GM23338 (cell line): ENCODE measurements around the gene RFX2. TPM values are rescaled to one million over a fixed set of nuclear protein-coding genes. Genes with fewer than 3 reads are reported as not detected.

Experiments
- ATAC-seq: fragments of 200-7000 bp; cut with Tn5 transposase; 3 replicates; pipeline ENCODE4 v1.9.1; 2020
- DNase-seq: peaks from one replicate; pipeline ENCODE4 v3.0.0-alpha.2; 2015; ENCODE audit warnings: low spot score
- H2AFZ ChIP-seq: fragments of 200-600 bp; sonication (generic); 2 replicates; pipeline ENCODE4 v1.8.0; 2016; ENCODE audit warnings: antibody characterized with exemption, mild to moderate bottlenecking, moderate library complexity
- H3F3A ChIP-seq: fragments of 200-600 bp; sonication (generic); replicated peaks from 2 replicates; pipeline ENCODE4 v1.8.0; 2017; ENCODE audit warnings: antibody characterized with exemption, mixed run types, low read depth
- H3K27ac ChIP-seq: fragments of 200-600 bp; sonication (generic); 2 replicates; pipeline ENCODE4 v1.6.1; 2016; ENCODE audit warnings: low read depth
- H3K27me3 ChIP-seq: fragments of 200-600 bp; sonication (generic); 2 replicates; pipeline ENCODE4 v1.8.0; 2016; ENCODE audit warnings: mild to moderate bottlenecking, mixed run types, moderate library complexity; ENCODE audit not compliant: insufficient read depth
- H3K36me3 ChIP-seq: fragments of 200-600 bp; sonication (generic); 2 replicates; pipeline ENCODE4 v1.8.0; 2016; ENCODE audit warnings: mild to moderate bottlenecking; ENCODE audit not compliant: insufficient read depth
- H3K4me1 ChIP-seq: fragments of 200-600 bp; sonication (generic); 2 replicates; pipeline ENCODE4 v1.8.0; 2016; ENCODE audit warnings: mild to moderate bottlenecking, moderate library complexity; ENCODE audit not compliant: insufficient read depth
- H3K4me2 ChIP-seq: fragments of 200-600 bp; sonication (generic); 2 replicates; pipeline ENCODE4 v1.7.1; 2017; ENCODE audit warnings: mixed run types
- H3K4me3 ChIP-seq: fragments of 200-600 bp; sonication (generic); 2 replicates; pipeline ENCODE4 v1.6.1; 2016; ENCODE audit warnings: mixed run types
- H3K79me2 ChIP-seq: fragments of 200-600 bp; sonication (generic); replicated peaks from 2 replicates; pipeline ENCODE4 v1.8.0; 2017; ENCODE audit warnings: mild to moderate bottlenecking; ENCODE audit not compliant: insufficient read depth
- H3K9me2 ChIP-seq: fragments of 200-600 bp; sonication (generic); 2 replicates; pipeline ENCODE4 v1.8.0; 2017; ENCODE audit not compliant: insufficient read depth
- H4K20me1 ChIP-seq: fragments of 200-600 bp; sonication (generic); replicated peaks from 2 replicates; pipeline ENCODE4 v1.8.0; 2017; ENCODE audit warnings: mild to moderate bottlenecking; ENCODE audit not compliant: insufficient read depth
- H3K27ac Mint-ChIP-seq: 2 replicates; pipeline ENCODE4 v1.8.0; 2020; ENCODE audit warnings: inconsistent platforms, mild to moderate bottlenecking, moderate library complexity, mixed read lengths
- H3K27me3 Mint-ChIP-seq: 3 replicates; pipeline ENCODE4 v1.8.0; 2022; ENCODE audit warnings: low read depth, mild to moderate bottlenecking, moderate library complexity, mixed read lengths, inconsistent platforms; ENCODE audit not compliant: insufficient read depth, poor library complexity
- H3K36me3 Mint-ChIP-seq: 3 replicates; pipeline ENCODE4 v1.8.0; 2021; ENCODE audit warnings: low read depth, mild to moderate bottlenecking, inconsistent platforms, moderate library complexity, mixed read lengths
- H3K4me1 Mint-ChIP-seq: 3 replicates; pipeline ENCODE4 v1.8.0; 2020; ENCODE audit warnings: mild to moderate bottlenecking, inconsistent platforms, mixed read lengths
- H3K4me3 Mint-ChIP-seq: 3 replicates; pipeline ENCODE4 v1.8.0; 2021; ENCODE audit warnings: moderate library complexity, mild to moderate bottlenecking, inconsistent platforms, mixed read lengths
- H3K9me3 Mint-ChIP-seq: 3 replicates; pipeline ENCODE4 v1.8.0; 2020; ENCODE audit warnings: moderate library complexity, mild to moderate bottlenecking, inconsistent platforms, mixed read lengths
- CREB1 ChIP-seq: fragments of 250-450 bp; sonication (Bioruptor Pico); IDR thresholded peaks from 2 replicates; pipeline ENCODE4 v1.5.0; 2020; ENCODE audit warnings: low read depth, mild to moderate bottlenecking, moderate library complexity
- EZH2 ChIP-seq: fragments of 200-600 bp; sonication (generic); IDR thresholded peaks from one replicate; pipeline ENCODE4 v1.8.0; 2017; ENCODE audit warnings: antibody characterized with exemption, mild to moderate bottlenecking, low read depth; ENCODE audit not compliant: unreplicated experiment
- EZH2phosphoT487 ChIP-seq: fragments of 200-600 bp; sonication (generic); IDR thresholded peaks from one replicate; pipeline ENCODE4 v1.8.1; 2018; ENCODE audit warnings: antibody characterized with exemption; ENCODE audit not compliant: unreplicated experiment
- JUNB ChIP-seq: IDR thresholded peaks from one replicate; pipeline ENCODE4 v1.6.1; 2016; ENCODE audit warnings: antibody characterized with exemption; ENCODE audit not compliant: unreplicated experiment
- NANOG ChIP-seq: IDR thresholded peaks from 2 replicates; pipeline ENCODE4 v1.6.1; 2016; ENCODE audit warnings: antibody characterized with exemption, borderline replicate concordance
- POLR2AphosphoS5 ChIP-seq: IDR thresholded peaks from 2 replicates; pipeline ENCODE4 v1.6.1; 2016; ENCODE audit warnings: antibody characterized with exemption, low read depth
- STAT1 ChIP-seq: IDR thresholded peaks from one replicate; pipeline ENCODE4 v1.6.1; 2016; ENCODE audit warnings: antibody characterized with exemption; ENCODE audit not compliant: unreplicated experiment
- ZNF114 ChIP-seq: fragments of 250-450 bp; sonication (Bioruptor Pico); IDR thresholded peaks from 2 replicates; pipeline ENCODE4 v1.5.0; 2020; ENCODE audit warnings: mild to moderate bottlenecking, moderate library complexity
- ZNF331 ChIP-seq: fragments of 250-450 bp; sonication (Bioruptor Pico); IDR thresholded peaks from 2 replicates; pipeline ENCODE4 v1.5.0; 2020; ENCODE audit warnings: low read depth, mild to moderate bottlenecking, moderate library complexity
- polyA plus RNA-seq: library from polyadenylated mRNA; unstranded; fragments of >200 nt; fragmentation: Nextera tagmentation; extraction: Ambion mirVana; gene quantifications from 2 replicates; pipeline ENCODE4 v1.2.1, GENCODE V29; 2016
- total RNA-seq: library from RNA; depleted of rRNA; stranded (reverse); fragments of >200 nt; shearing (Covaris generic); gene quantifications from 2 replicates; pipeline ENCODE4 v1.2.3, GENCODE V29; 2014
- TF ChIP-seq, protein P1 (sequence below), 2 experiments: fragments of 200-600 bp in 1 of 2; sonication (generic) in 1 of 2; conservative IDR thresholded peaks; 2 replicates each; pipeline versions ENCODE4 v1.5.1 to v1.6.1; 2016 to 2017; ENCODE audit warnings: antibody characterized with exemption in 2 of 2, low read depth in 2 of 2, mild to moderate bottlenecking in 2 of 2, moderate library complexity in 1 of 2
- TF ChIP-seq, protein P2 (sequence below): fragments of 250-450 bp; sonication (Bioruptor Pico); IDR thresholded peaks from 2 replicates; pipeline ENCODE4 v1.5.0; 2020; ENCODE audit warnings: mild to moderate bottlenecking, moderate library complexity
- TF ChIP-seq, protein P3 (sequence below): IDR thresholded peaks from one replicate; pipeline ENCODE4 v1.6.1; 2018; ENCODE audit warnings: antibody characterized with exemption; ENCODE audit not compliant: unreplicated experiment
- TF ChIP-seq, protein P4 (sequence below): IDR thresholded peaks from 2 replicates; pipeline ENCODE4 v1.6.1; 2016; ENCODE audit warnings: antibody characterized with exemption

The RFX2 gene
- total and polyA plus RNA-seq, 2 experiments from 2014 or later, result 4.6 to 13.0 TPM

DNA sequence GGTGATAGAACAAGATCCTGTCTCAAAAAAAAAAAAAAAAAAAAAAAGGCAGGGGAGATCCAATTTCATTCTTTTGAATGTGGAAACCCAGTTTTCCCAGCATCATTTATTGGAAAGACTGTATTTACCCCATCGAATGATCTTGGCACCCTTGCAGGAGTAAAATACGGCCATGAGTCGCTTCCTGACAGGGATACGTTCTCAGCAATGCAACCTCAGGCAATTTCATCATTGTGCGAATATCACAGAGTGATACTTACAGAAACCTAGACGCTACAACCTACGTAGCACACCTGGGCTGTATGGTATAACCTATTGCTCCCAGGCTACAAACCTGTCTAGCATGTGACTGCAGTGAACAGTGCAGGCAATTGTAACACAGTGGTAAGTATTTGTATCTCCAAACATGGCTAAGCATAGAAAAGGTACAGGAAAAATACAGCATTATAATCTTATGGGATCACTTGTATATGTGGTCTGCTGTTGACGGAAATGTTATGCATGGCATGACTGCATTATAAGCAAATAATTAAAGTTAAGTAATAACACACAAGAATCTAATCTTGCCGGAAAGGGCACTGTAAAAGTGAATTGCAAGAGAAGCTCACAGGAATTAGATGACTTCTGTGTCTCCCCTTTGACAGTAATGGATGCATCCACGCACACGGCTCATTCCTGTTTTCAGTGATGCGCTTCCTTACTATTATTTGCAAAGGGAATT, 24.1 kb downstream of the RFX2 start:
- ATAC-seq, result no peak
- H3K36me3 ChIP-seq, result no peaks in the 10 kb centered on the region
- H3K9me2 ChIP-seq, result 0 out of 2 replicates have a peak, but pooled peaks cover 3% of the 10 kb centered on the region
- Mint-ChIP-seq H3K4me1 (peaks cover 13% of the 10 kb centered on the region; the same call in 2 of the 3 replicates), H3K9me3 (no peaks in the 10 kb centered on the region), H3K27me3 (peaks cover 10% of the 10 kb centered on the region), H3K27ac (no peak overlapping the region), H3K36me3 (no peaks in the 10 kb centered on the region), H3K4me3 (no peak overlapping the region)
- no peaks in the 10 kb centered on the region; the same call in 1 of the 2 replicates for H4K20me1 ChIP-seq
- no peak overlapping the region for H3K4me3 ChIP-seq
- H3K79me2 ChIP-seq, result no peaks in the 10 kb centered on the region
- no peak overlapping the region for H3K27ac ChIP-seq
- DNase-seq, result no peak
- no peaks in the 10 kb centered on the region for H3F3A ChIP-seq
- H2AFZ ChIP-seq, result no peak overlapping the region
- H3K27me3 ChIP-seq, result no peaks in the 10 kb centered on the region
- TF ChIP-seq NANOG (no peak), EZH2phosphoT487 (no peak), EZH2 (no peak), CREB1 (CRISPR knock-in tag) (no peak), POLR2AphosphoS5 (no peak), STAT1 (no peak), ZNF331 (CRISPR knock-in tag) (no peak), JUNB (no peak), ZNF114 (CRISPR knock-in tag) (no peak)
- TF ChIP-seq, protein P1, sequence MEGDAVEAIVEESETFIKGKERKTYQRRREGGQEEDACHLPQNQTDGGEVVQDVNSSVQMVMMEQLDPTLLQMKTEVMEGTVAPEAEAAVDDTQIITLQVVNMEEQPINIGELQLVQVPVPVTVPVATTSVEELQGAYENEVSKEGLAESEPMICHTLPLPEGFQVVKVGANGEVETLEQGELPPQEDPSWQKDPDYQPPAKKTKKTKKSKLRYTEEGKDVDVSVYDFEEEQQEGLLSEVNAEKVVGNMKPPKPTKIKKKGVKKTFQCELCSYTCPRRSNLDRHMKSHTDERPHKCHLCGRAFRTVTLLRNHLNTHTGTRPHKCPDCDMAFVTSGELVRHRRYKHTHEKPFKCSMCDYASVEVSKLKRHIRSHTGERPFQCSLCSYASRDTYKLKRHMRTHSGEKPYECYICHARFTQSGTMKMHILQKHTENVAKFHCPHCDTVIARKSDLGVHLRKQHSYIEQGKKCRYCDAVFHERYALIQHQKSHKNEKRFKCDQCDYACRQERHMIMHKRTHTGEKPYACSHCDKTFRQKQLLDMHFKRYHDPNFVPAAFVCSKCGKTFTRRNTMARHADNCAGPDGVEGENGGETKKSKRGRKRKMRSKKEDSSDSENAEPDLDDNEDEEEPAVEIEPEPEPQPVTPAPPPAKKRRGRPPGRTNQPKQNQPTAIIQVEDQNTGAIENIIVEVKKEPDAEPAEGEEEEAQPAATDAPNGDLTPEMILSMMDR (conservative IDR thresholded peaks at IDR 0.05; ENCODE audit: low read depth in 2 of 2), result no peak
- TF ChIP-seq, protein P2, sequence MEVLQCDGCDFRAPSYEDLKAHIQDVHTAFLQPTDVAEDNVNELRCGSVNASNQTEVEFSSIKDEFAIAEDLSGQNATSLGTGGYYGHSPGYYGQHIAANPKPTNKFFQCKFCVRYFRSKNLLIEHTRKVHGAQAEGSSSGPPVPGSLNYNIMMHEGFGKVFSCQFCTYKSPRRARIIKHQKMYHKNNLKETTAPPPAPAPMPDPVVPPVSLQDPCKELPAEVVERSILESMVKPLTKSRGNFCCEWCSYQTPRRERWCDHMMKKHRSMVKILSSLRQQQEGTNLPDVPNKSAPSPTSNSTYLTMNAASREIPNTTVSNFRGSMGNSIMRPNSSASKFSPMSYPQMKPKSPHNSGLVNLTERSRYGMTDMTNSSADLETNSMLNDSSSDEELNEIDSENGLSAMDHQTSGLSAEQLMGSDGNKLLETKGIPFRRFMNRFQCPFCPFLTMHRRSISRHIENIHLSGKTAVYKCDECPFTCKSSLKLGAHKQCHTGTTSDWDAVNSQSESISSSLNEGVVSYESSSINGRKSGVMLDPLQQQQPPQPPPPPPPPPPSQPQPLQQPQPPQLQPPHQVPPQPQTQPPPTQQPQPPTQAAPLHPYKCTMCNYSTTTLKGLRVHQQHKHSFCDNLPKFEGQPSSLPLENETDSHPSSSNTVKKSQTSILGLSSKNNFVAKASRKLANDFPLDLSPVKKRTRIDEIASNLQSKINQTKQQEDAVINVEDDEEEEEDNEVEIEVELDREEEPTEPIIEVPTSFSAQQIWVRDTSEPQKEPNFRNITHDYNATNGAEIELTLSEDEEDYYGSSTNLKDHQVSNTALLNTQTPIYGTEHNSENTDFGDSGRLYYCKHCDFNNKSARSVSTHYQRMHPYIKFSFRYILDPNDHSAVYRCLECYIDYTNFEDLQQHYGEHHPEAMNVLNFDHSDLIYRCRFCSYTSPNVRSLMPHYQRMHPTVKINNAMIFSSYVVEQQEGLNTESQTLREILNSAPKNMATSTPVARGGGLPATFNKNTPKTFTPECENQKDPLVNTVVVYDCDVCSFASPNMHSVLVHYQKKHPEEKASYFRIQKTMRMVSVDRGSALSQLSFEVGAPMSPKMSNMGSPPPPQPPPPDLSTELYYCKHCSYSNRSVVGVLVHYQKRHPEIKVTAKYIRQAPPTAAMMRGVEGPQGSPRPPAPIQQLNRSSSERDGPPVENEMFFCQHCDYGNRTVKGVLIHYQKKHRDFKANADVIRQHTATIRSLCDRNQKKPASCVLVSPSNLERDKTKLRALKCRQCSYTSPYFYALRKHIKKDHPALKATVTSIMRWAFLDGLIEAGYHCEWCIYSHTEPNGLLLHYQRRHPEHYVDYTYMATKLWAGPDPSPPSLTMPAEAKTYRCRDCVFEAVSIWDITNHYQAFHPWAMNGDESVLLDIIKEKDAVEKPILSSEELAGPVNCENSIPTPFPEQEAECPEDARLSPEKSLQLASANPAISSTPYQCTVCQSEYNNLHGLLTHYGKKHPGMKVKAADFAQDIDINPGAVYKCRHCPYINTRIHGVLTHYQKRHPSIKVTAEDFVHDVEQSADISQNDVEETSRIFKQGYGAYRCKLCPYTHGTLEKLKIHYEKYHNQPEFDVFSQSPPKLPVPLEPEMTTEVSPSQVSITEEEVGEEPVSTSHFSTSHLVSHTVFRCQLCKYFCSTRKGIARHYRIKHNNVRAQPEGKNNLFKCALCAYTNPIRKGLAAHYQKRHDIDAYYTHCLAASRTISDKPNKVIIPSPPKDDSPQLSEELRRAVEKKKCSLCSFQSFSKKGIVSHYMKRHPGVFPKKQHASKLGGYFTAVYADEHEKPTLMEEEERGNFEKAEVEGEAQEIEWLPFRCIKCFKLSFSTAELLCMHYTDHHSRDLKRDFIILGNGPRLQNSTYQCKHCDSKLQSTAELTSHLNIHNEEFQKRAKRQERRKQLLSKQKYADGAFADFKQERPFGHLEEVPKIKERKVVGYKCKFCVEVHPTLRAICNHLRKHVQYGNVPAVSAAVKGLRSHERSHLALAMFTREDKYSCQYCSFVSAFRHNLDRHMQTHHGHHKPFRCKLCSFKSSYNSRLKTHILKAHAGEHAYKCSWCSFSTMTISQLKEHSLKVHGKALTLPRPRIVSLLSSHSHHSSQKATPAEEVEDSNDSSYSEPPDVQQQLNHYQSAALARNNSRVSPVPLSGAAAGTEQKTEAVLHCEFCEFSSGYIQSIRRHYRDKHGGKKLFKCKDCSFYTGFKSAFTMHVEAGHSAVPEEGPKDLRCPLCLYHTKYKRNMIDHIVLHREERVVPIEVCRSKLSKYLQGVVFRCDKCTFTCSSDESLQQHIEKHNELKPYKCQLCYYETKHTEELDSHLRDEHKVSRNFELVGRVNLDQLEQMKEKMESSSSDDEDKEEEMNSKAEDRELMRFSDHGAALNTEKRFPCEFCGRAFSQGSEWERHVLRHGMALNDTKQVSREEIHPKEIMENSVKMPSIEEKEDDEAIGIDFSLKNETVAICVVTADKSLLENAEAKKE, result no peak
- TF ChIP-seq, protein P3, sequence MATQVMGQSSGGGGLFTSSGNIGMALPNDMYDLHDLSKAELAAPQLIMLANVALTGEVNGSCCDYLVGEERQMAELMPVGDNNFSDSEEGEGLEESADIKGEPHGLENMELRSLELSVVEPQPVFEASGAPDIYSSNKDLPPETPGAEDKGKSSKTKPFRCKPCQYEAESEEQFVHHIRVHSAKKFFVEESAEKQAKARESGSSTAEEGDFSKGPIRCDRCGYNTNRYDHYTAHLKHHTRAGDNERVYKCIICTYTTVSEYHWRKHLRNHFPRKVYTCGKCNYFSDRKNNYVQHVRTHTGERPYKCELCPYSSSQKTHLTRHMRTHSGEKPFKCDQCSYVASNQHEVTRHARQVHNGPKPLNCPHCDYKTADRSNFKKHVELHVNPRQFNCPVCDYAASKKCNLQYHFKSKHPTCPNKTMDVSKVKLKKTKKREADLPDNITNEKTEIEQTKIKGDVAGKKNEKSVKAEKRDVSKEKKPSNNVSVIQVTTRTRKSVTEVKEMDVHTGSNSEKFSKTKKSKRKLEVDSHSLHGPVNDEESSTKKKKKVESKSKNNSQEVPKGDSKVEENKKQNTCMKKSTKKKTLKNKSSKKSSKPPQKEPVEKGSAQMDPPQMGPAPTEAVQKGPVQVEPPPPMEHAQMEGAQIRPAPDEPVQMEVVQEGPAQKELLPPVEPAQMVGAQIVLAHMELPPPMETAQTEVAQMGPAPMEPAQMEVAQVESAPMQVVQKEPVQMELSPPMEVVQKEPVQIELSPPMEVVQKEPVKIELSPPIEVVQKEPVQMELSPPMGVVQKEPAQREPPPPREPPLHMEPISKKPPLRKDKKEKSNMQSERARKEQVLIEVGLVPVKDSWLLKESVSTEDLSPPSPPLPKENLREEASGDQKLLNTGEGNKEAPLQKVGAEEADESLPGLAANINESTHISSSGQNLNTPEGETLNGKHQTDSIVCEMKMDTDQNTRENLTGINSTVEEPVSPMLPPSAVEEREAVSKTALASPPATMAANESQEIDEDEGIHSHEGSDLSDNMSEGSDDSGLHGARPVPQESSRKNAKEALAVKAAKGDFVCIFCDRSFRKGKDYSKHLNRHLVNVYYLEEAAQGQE, result no peak
- TF ChIP-seq, protein P4, sequence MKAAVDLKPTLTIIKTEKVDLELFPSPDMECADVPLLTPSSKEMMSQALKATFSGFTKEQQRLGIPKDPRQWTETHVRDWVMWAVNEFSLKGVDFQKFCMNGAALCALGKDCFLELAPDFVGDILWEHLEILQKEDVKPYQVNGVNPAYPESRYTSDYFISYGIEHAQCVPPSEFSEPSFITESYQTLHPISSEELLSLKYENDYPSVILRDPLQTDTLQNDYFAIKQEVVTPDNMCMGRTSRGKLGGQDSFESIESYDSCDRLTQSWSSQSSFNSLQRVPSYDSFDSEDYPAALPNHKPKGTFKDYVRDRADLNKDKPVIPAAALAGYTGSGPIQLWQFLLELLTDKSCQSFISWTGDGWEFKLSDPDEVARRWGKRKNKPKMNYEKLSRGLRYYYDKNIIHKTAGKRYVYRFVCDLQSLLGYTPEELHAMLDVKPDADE, result no peak
- H3K4me1 ChIP-seq, result peaks cover 10% of the 10 kb centered on the region; the same call in 1 of the 2 replicates
- H3K4me2 ChIP-seq, result no peak overlapping the region
